ENCODE results near the gene SKI. TPM values are rescaled to one million over a fixed set of nuclear protein-coding genes. Genes with fewer than 3 reads are reported as not detected.

The SKI gene
- total and polyA plus RNA-seq, 2 experiments from 2014 or later: 9.3 to 66.8 TPM

- H3K4me3 Mint-ChIP-seq: no peak overlapping the region
- Histone ChIP-seq H3F3A (replicated peaks; ENCODE audit: low read depth) (no peaks in the 10 kb centered on the region; the same call in 1 of the 2 replicates), H3K4me3 (no peak overlapping the region), H3K27ac (ENCODE audit: low read depth) (no peak overlapping the region), H4K20me1 (replicated peaks; ENCODE audit: insufficient read depth) (no peaks in the 10 kb centered on the region), H3K27me3 (ENCODE audit: insufficient read depth) (no peaks in the 10 kb centered on the region), H3K9me2 (ENCODE audit: insufficient read depth) (no peaks in the 10 kb centered on the region), H3K4me1 (ENCODE audit: insufficient read depth) (no peaks in the 10 kb centered on the region), H3K79me2 (replicated peaks; ENCODE audit: insufficient read depth) (no peaks in the 10 kb centered on the region), H3K4me2 (no peak overlapping the region), H2AFZ (no peak overlapping the region), H3K36me3 (ENCODE audit: insufficient read depth) (no peaks in the 10 kb centered on the region)
- peaks cover 15% of the 10 kb centered on the region for H3K9me3 Mint-ChIP-seq
- H3K27me3 Mint-ChIP-seq (ENCODE audit: insufficient read depth, low read depth, poor library complexity): peaks cover 7% of the 10 kb centered on the region
- no peak for DNase-seq (ENCODE audit: low spot score)
- ATAC-seq: no peak
- H3K4me1 Mint-ChIP-seq: no peaks in the 10 kb centered on the region; the same call in 2 of the 3 replicates
- TF ChIP-seq ZNF462 (CRISPR knock-in tag; IDR thresholded peaks at IDR 0.05) (no peak), ZNF114 (CRISPR knock-in tag; IDR thresholded peaks at IDR 0.05) (no peak), NANOG (IDR thresholded peaks at IDR 0.05; ENCODE audit: borderline replicate concordance) (no peak), STAT1 (IDR thresholded peaks at IDR 0.05; ENCODE audit: unreplicated experiment) (no peak), JUNB (IDR thresholded peaks at IDR 0.05; ENCODE audit: unreplicated experiment) (no peak), EZH2 (IDR thresholded peaks at IDR 0.05; ENCODE audit: low read depth, unreplicated experiment) (no peak), ZNF331 (CRISPR knock-in tag; IDR thresholded peaks at IDR 0.05; ENCODE audit: low read depth) (no peak), POLR2AphosphoS5 (IDR thresholded peaks at IDR 0.05; ENCODE audit: low read depth) (no peak), ETS1 (IDR thresholded peaks at IDR 0.05) (no peak), REST (IDR thresholded peaks at IDR 0.05; ENCODE audit: unreplicated experiment) (no peak), CTCF (conservative IDR thresholded peaks at IDR 0.05; ENCODE audit: low read depth in 2 of 2) (no peak), CREB1 (CRISPR knock-in tag; IDR thresholded peaks at IDR 0.05; ENCODE audit: low read depth) (no peak), EZH2phosphoT487 (IDR thresholded peaks at IDR 0.05; ENCODE audit: unreplicated experiment) (no peak)
- H3K36me3 Mint-ChIP-seq (ENCODE audit: low read depth): peaks cover 8% of the 10 kb centered on the region; the same call in 1 of the 3 replicates
- H3K27ac Mint-ChIP-seq: no peak overlapping the region
These were observed 100.7 kb downstream of the SKI start for GRCh38 chr1:2328676-2329455.

All from GM23338 (cell line).